A673 (cell line): ENCODE results near the gene MFF. TPM values are rescaled to one million over a fixed set of nuclear protein-coding genes. Genes with fewer than 3 reads are reported as not detected.

Experiments used
- BruUV-seq: library from RNA; stranded (reverse); fragments of 400-500 nt; replicated peaks from 2 replicates; lab custom pipeline; 2021; lab: Mats Ljungman, UMichigan
- CTCF ChIA-PET: fragments of 300-600 bp; sonication (Branson Sonifier 250); formaldehyde crosslinking; loops from one replicate; lab custom pipeline; 2022; ENCODE audit warnings: antibody characterized with exemption; lab: Charles Lee
- POLR2A ChIA-PET: fragments of 300-600 bp; sonication (Branson Sonifier 250); formaldehyde crosslinking; loops from one replicate; lab custom pipeline; 2022; ENCODE audit warnings: antibody characterized with exemption; ENCODE audit not compliant: low non-redundant PET; lab: Charles Lee
- DNase-seq: peaks from one replicate; pipeline ENCODE4 v3.0.0-alpha.2; 2015; ENCODE audit warnings: low spot score
- H3K27ac ChIP-seq: fragments of 200-600 bp; sonication (generic); 2 replicates; pipeline ENCODE4 v1.5.1; 2016; ENCODE audit warnings: mixed run types, low read depth, mild to moderate bottlenecking, mixed read lengths, antibody characterized with exemption, low read length; ENCODE audit not compliant: poor library complexity, severe bottlenecking
- H3K27me3 ChIP-seq: fragments of 200-600 bp; sonication (generic); replicated peaks from 2 replicates; pipeline ENCODE4 v1.6.1; 2017; ENCODE audit warnings: mixed run types, low read depth, mild to moderate bottlenecking, mixed read lengths, antibody characterized with exemption, low read length; ENCODE audit not compliant: insufficient read depth, poor library complexity
- H3K36me3 ChIP-seq: fragments of 200-600 bp; sonication (generic); 2 replicates; pipeline ENCODE4 v1.6.1; 2016; ENCODE audit warnings: mixed run types, mild to moderate bottlenecking, mixed read lengths, antibody characterized with exemption, low read length; ENCODE audit not compliant: insufficient read depth, poor library complexity, severe bottlenecking
- H3K4me1 ChIP-seq: fragments of 200-600 bp; sonication (generic); 2 replicates; pipeline ENCODE4 v1.6.1; 2017; ENCODE audit warnings: mixed run types, mild to moderate bottlenecking, mixed read lengths, antibody characterized with exemption, low read length; ENCODE audit not compliant: insufficient read depth, poor library complexity, severe bottlenecking
- H3K4me3 ChIP-seq: fragments of 200-600 bp; sonication (generic); 2 replicates; pipeline ENCODE4 v1.5.1; 2016; ENCODE audit warnings: low read depth, mixed run types, mild to moderate bottlenecking, mixed read lengths, low read length; ENCODE audit not compliant: poor library complexity, severe bottlenecking
- H3K9me3 ChIP-seq: fragments of 200-600 bp; sonication (generic); 2 replicates; pipeline ENCODE4 v1.6.1; 2016; ENCODE audit warnings: mixed run types, low read depth, mild to moderate bottlenecking, mixed read lengths, antibody characterized with exemption, low read length; ENCODE audit not compliant: poor library complexity, severe bottlenecking
- CTCF ChIP-seq: fragments of 300-800, 200-600 bp; sonication (generic); conservative IDR thresholded peaks from 2 replicates; pipeline ENCODE4 v1.5.1; 2017; ENCODE audit warnings: low read depth, mild to moderate bottlenecking, antibody characterized with exemption, low read length, moderate library complexity, mixed read lengths
- EZH2 ChIP-seq: fragments of 200-600 bp; sonication (generic); IDR thresholded peaks from 2 replicates; pipeline ENCODE4 v1.6.1; 2017; ENCODE audit warnings: borderline replicate concordance, low read depth, mild to moderate bottlenecking, mixed read lengths, antibody characterized with exemption, low read length; ENCODE audit not compliant: poor library complexity, severe bottlenecking
- intact Hi-C: fragments of 100-400 bp; cut with micrococcal nuclease; formaldehyde crosslinking; loops from one replicate; pipeline ENCODE4 v1.10.0; 2022; ENCODE audit not compliant: unreplicated experiment
- total RNA-seq: library from RNA; stranded (reverse); gene quantifications from 2 replicates; pipeline ENCODE4 v1.2.3, GENCODE V29; 2021

Gene MFF
- total RNA-seq, 1 experiment from 2014 or later: 113 TPM

DNA sequence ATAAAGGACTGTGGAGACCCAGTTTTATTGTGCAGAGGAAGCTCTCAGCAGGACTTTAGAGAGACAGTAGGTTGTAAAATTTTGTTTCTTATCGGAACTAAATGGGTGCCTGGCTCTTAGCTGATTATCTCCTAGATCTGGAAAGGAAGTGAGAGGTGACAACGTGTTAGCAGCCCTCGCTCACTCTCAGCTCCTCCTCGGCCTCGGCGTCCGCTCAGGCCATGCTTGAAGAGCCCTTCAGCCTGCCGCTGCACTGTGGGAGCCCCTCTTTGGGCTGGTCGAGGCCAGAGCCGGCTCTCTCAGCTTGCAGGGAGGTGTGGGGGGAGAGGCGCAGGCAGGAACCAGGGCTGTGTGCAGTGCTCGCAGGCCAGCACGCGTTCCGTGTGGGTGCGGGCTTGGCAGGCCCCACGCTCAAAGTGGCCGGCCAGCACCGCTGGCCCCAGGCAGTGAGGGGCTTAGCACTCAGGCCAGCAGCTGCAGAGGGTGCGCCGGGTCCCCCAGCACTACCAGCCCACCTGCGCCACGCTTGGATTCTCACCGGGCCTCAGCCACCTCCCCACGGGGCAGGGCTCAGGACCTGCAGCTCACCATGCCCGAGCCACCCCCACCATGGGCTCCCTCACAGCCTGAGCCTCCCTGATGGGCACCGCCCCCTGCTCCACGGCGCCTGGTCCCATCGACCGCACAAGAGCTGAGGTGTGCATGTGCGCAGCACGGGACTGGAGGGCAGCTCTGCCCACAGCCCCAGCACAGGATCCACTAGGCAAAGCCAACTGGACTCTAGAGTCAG is 4.6 kb upstream of the MFF start:
- Histone ChIP-seq H3K4me1 (no peaks in the 10 kb centered on the region), H3K36me3 (no peaks in the 10 kb centered on the region), H3K9me3 (peaks cover 5% of the 10 kb centered on the region), H3K27me3 (no peaks in the 10 kb centered on the region), H3K4me3 (no peak overlapping the region), H3K27ac (no peak overlapping the region)
- no peak for TF ChIP-seq EZH2
- no peak for TF ChIP-seq CTCF
- ChIA-PET CTCF (no interaction called here), POLR2A (no interaction called here)
- BruUV-seq: no TSS peak
- intact Hi-C loops: no loop called here
- no peak for DNase-seq

GRCh38 chr2:227322530-227323205 is 2.4 kb upstream of the MFF start:
- ChIA-PET CTCF (no interaction called here), POLR2A (no interaction called here)
- Histone ChIP-seq H3K27me3 (no peaks in the 10 kb centered on the region), H3K27ac (no peak overlapping the region), H3K9me3 (peaks cover 5% of the 10 kb centered on the region), H3K4me1 (peaks cover 16% of the 10 kb centered on the region), H3K36me3 (no peaks in the 10 kb centered on the region), H3K4me3 (no peak overlapping the region)
- no TSS peak for BruUV-seq
- intact Hi-C loops: no loop called here
- TF ChIP-seq CTCF (no peak), EZH2 (no peak)
- DNase-seq: no peak

- intact Hi-C loops: no loop called here
- no peaks in the 10 kb centered on the region for H3K36me3 ChIP-seq
- DNase-seq: no peak
- no peaks in the 10 kb centered on the region for H3K27me3 ChIP-seq
- no TSS peak for BruUV-seq
- H3K4me1 ChIP-seq: peaks cover 27% of the 10 kb centered on the region
- peaks cover 5% of the 10 kb centered on the region for H3K9me3 ChIP-seq
- H3K4me3 ChIP-seq: no peak overlapping the region
- TF ChIP-seq EZH2 (no peak), CTCF (no peak)
- POLR2A ChIA-PET: no interaction called here
- H3K27ac ChIP-seq: no peak overlapping the region
- CTCF ChIA-PET: no interaction called here
Measured at GRCh38 chr2:227323818-227324217, 1.2 kb upstream of the MFF start.
